Stimulated activated CD4-positive, alpha-beta T cell treated with anti-CD3 and anti-CD28 coated beads, Interleukin-12 subunit alpha, Interleukin-12 subunit beta, amount 100 ng/mL, for 24 hours (primary cell): ENCODE measurements around the gene SERINC5.
A peak's percentile ranks its signal among the peaks of the same experiment; 100 is the strongest.
"Not testable (repeated sequence)": the region's sequence is repeated elsewhere in the genome, so short reads cannot be mapped to it uniquely, and the experiment has no call there.

Source experiments
- DNase-seq, 2 experiments: peaks; one replicate each; pipeline ENCODE4 v3.0.0-alpha.2; 2020; ENCODE audit warnings: low read depth in 2 of 2

SERINC5 gene

GRCh38 chr5:80255811-80256712 lies at the start of gene SERINC5:
SERINC5 (minus strand) TSS chr5:80256048; CDS start chr5:80255922, 126 bp downstream.
- DNase-seq = peak; percentile 74 to 77

- no peak for DNase-seq
Measured at GRCh38 chr5:80302636-80303035, 46.8 kb upstream of the SERINC5 start.

GRCh38 chr5:80301342-80301741 lies 45.5 kb upstream of the SERINC5 start:
- DNase-seq = not testable (repeated sequence)

- DNase-seq = not testable (repeated sequence)
Measured at GRCh38 chr5:80300796-80301195, 44.9 kb upstream of the SERINC5 start.

- DNase-seq = no peak
Measured at GRCh38 chr5:80300125-80300524, 44.3 kb upstream of the SERINC5 start.

- no peak for DNase-seq
Measured at GRCh38 chr5:80299601-80300000, 43.8 kb upstream of the SERINC5 start.

- DNase-seq = no peak
Measured at GRCh38 chr5:80296121-80296520, 40.3 kb upstream of the SERINC5 start.

- no peak for DNase-seq
Measured at GRCh38 chr5:80291761-80292160, 35.9 kb upstream of the SERINC5 start.

- no peak for DNase-seq
Measured at GRCh38 chr5:80289320-80289719, 33.5 kb upstream of the SERINC5 start.

GRCh38 chr5:80288177-80288576 lies 32.3 kb upstream of the SERINC5 start:
- DNase-seq = no peak

- DNase-seq = no peak
Measured at GRCh38 chr5:80284720-80285119, 28.9 kb upstream of the SERINC5 start.

GRCh38 chr5:80283360-80283759 lies 27.5 kb upstream of the SERINC5 start:
- no peak for DNase-seq

GRCh38 chr5:80282054-80282453 lies 26.2 kb upstream of the SERINC5 start:
- DNase-seq = no peak

GRCh38 chr5:80277191-80277590 lies 21.3 kb upstream of the SERINC5 start:
- no peak for DNase-seq

GRCh38 chr5:80276186-80276585 lies 20.3 kb upstream of the SERINC5 start:
- no peak for DNase-seq

- no peak for DNase-seq
Measured at GRCh38 chr5:80275347-80275746, 19.5 kb upstream of the SERINC5 start.

GRCh38 chr5:80270543-80270942 lies 14.7 kb upstream of the SERINC5 start:
- not testable (repeated sequence) for DNase-seq

GRCh38 chr5:80269991-80270438 lies 14.2 kb upstream of the SERINC5 start:
- no peak for DNase-seq

GRCh38 chr5:80268916-80269315 lies 13.1 kb upstream of the SERINC5 start:
- no peak for DNase-seq

GRCh38 chr5:80266566-80266965 lies 10.7 kb upstream of the SERINC5 start:
- DNase-seq = no peak

- DNase-seq = no peak
Measured at GRCh38 chr5:80260461-80260860, 4.6 kb upstream of the SERINC5 start.

GRCh38 chr5:80259511-80260203 lies 3.8 kb upstream of the SERINC5 start:
- DNase-seq = no peak

GRCh38 chr5:80255431-80255810 lies 427 bp downstream of the SERINC5 start:
- DNase-seq = peak; percentile 38 to 50
